Measurements from ENCODE around the gene KLK11.
"Not testable (repeated sequence)": the region's sequence is repeated elsewhere in the genome, so short reads cannot be mapped to it uniquely, and the experiment has no call there.

KLK11 gene

GRCh38 chr19:51002542-51003311, 23.7 kb downstream of the KLK11 start:
- no peak for DNase-seq

- DNase-seq, result no peak
Observed at GRCh38 chr19:51002089-51002532, 24.3 kb downstream of the KLK11 start.

- no peak for DNase-seq
Observed at GRCh38 chr19:51001515-51001914, 24.9 kb downstream of the KLK11 start, which contains the start of gene KLK8. TSS of gene KLK8 (minus strand) at chr19:51001604. CDS start at chr19:51001167, 437 bp downstream.

GRCh38 chr19:51000981-51001380, 25.4 kb downstream of the KLK11 start:
- DNase-seq, result no peak

GRCh38 chr19:51000426-51000825, 26.0 kb downstream of the KLK11 start:
- no peak for DNase-seq

GRCh38 chr19:50998686-50999085, 27.7 kb downstream of the KLK11 start:
- no peak for DNase-seq

- DNase-seq, result no peak
Observed at GRCh38 chr19:50998061-50998460, 28.4 kb downstream of the KLK11 start.

- no peak for DNase-seq
Observed at GRCh38 chr19:50994129-50994528, 32.3 kb downstream of the KLK11 start.

GRCh38 chr19:50992666-50993035, 33.8 kb downstream of the KLK11 start:
- no peak for DNase-seq

GRCh38 chr19:50984416-50984815, 42.0 kb downstream of the KLK11 start:
- not testable (repeated sequence) for DNase-seq

- DNase-seq, result no peak
Observed at GRCh38 chr19:50983625-50984292, 42.7 kb downstream of the KLK11 start, which contains the start of gene KLK7. TSS of gene KLK7 (minus strand) at chr19:50983917. CDS start at chr19:50982399, 1,518 bp downstream.

- DNase-seq, result no peak
Observed at GRCh38 chr19:50982186-50982585, 44.2 kb downstream of the KLK11 start.

GRCh38 chr19:50981587-50982146, 44.7 kb downstream of the KLK11 start:
- DNase-seq, result no peak

- no peak for DNase-seq
Observed at GRCh38 chr19:50980208-50980607, 46.2 kb downstream of the KLK11 start.

- no peak for DNase-seq
Observed at GRCh38 chr19:50979758-50980157, 46.7 kb downstream of the KLK11 start.

GRCh38 chr19:50978772-50979390, 47.5 kb downstream of the KLK11 start:
- no peak for DNase-seq

- DNase-seq, result no peak
Observed at GRCh38 chr19:50977626-50978025, 48.8 kb downstream of the KLK11 start.

GRCh38 chr19:50975766-50976165, 50.6 kb downstream of the KLK11 start:
- DNase-seq, result no peak

GRCh38 chr19:50974702-50975556, 51.5 kb downstream of the KLK11 start:
- no peak for DNase-seq

- no peak for DNase-seq
Observed at GRCh38 chr19:50972795-50973376, 53.5 kb downstream of the KLK11 start.
